Measurements from ENCODE around the gene USP17L25.
"Not testable (repeated sequence)": the region's sequence is repeated elsewhere in the genome, so short reads cannot be mapped to it uniquely, and the experiment has no call there.

Gene USP17L25, protein sequence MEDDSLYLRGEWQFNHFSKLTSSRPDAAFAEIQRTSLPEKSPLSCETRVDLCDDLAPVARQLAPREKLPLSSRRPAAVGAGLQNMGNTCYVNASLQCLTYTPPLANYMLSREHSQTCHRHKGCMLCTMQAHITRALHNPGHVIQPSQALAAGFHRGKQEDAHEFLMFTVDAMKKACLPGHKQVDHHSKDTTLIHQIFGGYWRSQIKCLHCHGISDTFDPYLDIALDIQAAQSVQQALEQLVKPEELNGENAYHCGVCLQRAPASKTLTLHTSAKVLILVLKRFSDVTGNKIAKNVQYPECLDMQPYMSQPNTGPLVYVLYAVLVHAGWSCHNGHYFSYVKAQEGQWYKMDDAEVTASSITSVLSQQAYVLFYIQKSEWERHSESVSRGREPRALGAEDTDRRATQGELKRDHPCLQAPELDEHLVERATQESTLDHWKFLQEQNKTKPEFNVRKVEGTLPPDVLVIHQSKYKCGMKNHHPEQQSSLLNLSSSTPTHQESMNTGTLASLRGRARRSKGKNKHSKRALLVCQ

DNA sequence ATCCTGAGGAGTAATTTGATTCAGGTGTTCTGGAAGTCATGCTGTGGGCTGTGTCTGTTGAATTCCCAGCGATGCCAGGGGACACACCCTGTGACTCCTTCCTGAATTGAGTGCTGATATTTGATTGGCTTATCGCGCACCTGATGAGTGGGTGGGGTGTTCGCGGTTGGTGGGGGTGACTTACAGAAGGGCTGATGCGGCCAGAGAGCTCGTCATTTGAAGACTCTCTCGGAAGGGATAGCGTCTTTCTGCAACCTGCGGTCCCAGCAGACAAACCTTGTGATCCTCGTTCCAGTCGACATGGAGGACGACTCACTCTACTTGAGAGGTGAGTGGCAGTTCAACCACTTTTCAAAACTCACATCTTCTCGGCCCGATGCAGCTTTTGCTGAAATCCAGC lies at the start of gene USP17L25:
Gene USP17L25 (plus strand): TSS at position 301 of the 400 bp plus-strand sequence. CDS start 0 bp downstream, at position 301.
- not testable (repeated sequence) for DNase-seq

DNA sequence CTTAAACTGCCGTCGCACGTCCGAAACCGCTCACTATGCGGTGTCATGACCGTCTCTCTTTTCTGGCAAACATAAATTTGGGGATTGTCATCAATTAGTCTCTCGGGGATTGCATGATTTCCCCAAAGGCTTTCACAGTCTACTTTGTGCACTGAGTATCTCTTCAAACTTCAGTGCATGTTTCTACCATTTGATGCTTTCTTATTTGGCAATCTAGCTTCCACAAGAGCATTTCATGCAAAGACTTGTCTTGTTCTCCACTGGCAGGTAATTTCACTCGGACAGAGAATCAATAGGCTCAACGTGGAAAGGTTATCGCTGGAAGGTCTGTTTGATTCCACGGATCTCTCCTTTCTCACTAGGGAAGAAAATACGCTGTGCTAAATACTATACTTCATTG lies 5.5 kb upstream of the USP17L25 start:
- DNase-seq, result not testable (repeated sequence)

DNA sequence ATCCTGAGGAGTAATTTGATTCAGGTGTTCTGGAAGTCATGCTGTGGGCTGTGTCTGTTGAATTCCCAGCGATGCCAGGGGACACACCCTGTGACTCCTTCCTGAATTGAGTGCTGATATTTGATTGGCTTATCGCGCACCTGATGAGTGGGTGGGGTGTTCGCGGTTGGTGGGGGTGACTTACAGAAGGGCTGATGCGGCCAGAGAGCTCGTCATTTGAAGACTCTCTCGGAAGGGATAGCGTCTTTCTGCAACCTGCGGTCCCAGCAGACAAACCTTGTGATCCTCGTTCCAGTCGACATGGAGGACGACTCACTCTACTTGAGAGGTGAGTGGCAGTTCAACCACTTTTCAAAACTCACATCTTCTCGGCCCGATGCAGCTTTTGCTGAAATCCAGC lies 4.8 kb upstream of the USP17L25 start, which contains the start of gene USP17L24:
Gene USP17L24 (plus strand): TSS at position 301 of the 400 bp plus-strand sequence. CDS start 0 bp downstream, at position 301.
- DNase-seq, result not testable (repeated sequence)

DNA sequence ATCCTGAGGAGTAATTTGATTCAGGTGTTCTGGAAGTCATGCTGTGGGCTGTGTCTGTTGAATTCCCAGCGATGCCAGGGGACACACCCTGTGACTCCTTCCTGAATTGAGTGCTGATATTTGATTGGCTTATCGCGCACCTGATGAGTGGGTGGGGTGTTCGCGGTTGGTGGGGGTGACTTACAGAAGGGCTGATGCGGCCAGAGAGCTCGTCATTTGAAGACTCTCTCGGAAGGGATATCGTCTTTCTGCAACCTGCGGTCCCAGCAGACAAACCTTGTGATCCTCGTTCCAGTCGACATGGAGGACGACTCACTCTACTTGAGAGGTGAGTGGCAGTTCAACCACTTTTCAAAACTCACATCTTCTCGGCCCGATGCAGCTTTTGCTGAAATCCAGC lies 4.6 kb downstream of the USP17L25 start, which contains the start of gene USP17L26:
Gene USP17L26 (plus strand): TSS at position 301 of the 400 bp plus-strand sequence. CDS start 0 bp downstream, at position 301.
- not testable (repeated sequence) for DNase-seq

DNA sequence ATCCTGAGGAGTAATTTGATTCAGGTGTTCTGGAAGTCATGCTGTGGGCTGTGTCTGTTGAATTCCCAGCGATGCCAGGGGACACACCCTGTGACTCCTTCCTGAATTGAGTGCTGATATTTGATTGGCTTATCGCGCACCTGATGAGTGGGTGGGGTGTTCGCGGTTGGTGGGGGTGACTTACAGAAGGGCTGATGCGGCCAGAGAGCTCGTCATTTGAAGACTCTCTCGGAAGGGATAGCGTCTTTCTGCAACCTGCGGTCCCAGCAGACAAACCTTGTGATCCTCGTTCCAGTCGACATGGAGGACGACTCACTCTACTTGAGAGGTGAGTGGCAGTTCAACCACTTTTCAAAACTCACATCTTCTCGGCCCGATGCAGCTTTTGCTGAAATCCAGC lies 9.4 kb downstream of the USP17L25 start, which contains the start of gene USP17L5:
Gene USP17L5 (plus strand): TSS at position 301 of the 400 bp plus-strand sequence. CDS start 0 bp downstream, at position 301.
- not testable (repeated sequence) for DNase-seq

DNA sequence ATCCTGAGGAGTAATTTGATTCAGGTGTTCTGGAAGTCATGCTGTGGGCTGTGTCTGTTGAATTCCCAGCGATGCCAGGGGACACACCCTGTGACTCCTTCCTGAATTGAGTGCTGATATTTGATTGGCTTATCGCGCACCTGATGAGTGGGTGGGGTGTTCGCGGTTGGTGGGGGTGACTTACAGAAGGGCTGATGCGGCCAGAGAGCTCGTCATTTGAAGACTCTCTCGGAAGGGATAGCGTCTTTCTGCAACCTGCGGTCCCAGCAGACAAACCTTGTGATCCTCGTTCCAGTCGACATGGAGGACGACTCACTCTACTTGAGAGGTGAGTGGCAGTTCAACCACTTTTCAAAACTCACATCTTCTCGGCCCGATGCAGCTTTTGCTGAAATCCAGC lies 14.1 kb downstream of the USP17L25 start, which contains the start of gene USP17L27:
Gene USP17L27 (plus strand): TSS at position 301 of the 400 bp plus-strand sequence. CDS start 0 bp downstream, at position 301.
- not testable (repeated sequence) for DNase-seq

DNA sequence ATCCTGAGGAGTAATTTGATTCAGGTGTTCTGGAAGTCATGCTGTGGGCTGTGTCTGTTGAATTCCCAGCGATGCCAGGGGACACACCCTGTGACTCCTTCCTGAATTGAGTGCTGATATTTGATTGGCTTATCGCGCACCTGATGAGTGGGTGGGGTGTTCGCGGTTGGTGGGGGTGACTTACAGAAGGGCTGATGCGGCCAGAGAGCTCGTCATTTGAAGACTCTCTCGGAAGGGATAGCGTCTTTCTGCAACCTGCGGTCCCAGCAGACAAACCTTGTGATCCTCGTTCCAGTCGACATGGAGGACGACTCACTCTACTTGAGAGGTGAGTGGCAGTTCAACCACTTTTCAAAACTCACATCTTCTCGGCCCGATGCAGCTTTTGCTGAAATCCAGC lies 18.9 kb downstream of the USP17L25 start, which contains the start of gene USP17L28:
Gene USP17L28 (plus strand): TSS at position 301 of the 400 bp plus-strand sequence. CDS start 0 bp downstream, at position 301.
- not testable (repeated sequence) for DNase-seq

DNA sequence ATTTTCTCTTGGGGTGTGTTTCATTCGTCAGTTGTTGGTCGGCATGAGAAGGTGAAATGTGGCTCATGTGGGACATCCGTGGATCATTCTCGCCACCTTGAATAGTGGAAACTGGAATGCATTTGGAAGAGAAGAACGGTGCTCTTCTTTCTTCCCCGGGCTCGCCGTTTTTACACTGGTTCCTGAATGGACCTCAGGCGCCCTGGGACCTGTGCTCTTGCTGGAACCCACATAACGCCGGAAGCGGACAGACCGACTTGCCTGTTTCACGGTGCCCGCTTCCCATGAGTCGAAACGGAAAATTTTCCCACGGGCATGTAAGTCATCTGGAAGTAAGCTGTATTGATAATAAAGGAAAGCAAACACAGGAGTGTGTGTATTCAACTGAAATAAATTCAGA lies 21.2 kb downstream of the USP17L25 start:
- not testable (repeated sequence) for DNase-seq

DNA sequence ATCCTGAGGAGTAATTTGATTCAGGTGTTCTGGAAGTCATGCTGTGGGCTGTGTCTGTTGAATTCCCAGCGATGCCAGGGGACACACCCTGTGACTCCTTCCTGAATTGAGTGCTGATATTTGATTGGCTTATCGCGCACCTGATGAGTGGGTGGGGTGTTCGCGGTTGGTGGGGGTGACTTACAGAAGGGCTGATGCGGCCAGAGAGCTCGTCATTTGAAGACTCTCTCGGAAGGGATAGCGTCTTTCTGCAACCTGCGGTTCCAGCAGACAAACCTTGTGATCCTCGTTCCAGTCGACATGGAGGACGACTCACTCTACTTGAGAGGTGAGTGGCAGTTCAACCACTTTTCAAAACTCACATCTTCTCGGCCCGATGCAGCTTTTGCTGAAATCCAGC lies 23.6 kb downstream of the USP17L25 start, which contains the start of gene USP17L29:
Gene USP17L29 (plus strand): TSS at position 301 of the 400 bp plus-strand sequence. CDS start 0 bp downstream, at position 301.
- DNase-seq, result not testable (repeated sequence)

DNA sequence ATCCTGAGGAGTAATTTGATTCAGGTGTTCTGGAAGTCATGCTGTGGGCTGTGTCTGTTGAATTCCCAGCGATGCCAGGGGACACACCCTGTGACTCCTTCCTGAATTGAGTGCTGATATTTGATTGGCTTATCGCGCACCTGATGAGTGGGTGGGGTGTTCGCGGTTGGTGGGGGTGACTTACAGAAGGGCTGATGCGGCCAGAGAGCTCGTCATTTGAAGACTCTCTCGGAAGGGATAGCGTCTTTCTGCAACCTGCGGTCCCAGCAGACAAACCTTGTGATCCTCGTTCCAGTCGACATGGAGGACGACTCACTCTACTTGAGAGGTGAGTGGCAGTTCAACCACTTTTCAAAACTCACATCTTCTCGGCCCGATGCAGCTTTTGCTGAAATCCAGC lies 33.1 kb downstream of the USP17L25 start, which contains the start of gene USP17L30:
Gene USP17L30 (plus strand): TSS at position 301 of the 400 bp plus-strand sequence. CDS start 0 bp downstream, at position 301.
- not testable (repeated sequence) for DNase-seq

DNA sequence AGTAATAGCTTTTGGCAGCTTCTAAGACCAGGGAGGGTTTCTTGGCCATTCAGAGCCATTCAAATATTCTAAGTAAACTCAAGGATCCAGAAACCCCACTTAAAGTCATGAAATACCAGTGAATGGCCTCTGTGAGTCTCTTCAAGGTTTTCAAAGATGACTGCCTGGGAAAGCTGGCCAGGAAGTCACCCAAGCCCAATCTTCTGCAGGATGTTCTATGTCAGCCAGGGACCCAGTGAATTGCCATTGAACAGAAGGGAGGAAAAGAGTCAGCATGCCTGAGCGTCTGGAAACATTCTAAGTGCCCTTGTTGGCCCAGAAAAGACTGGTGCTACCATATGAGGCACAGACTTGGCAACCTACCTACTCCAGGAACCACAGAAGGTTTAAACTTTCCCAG lies 50.2 kb downstream of the USP17L25 start:
- DNase-seq, result not testable (repeated sequence)
